Esophagus muscularis mucosa (tissue), 4 donors: ENCODE results near the gene MAP3K14.

ENCODE experiments used
- EP300 ChIP-seq: sonication (generic); formaldehyde crosslinking; IDR thresholded peaks from one replicate; pipeline ENCODE4 v1.6.1; 2017; ENCODE audit warnings: antibody characterized with exemption
- POLR2A ChIP-seq: fragments of 450-650 bp; IDR thresholded peaks from one replicate; pipeline ENCODE4 v1.6.1; 2017; ENCODE audit warnings: antibody characterized with exemption, moderate library complexity, mild to moderate bottlenecking, low read depth
- TF ChIP-seq, protein P1 (sequence below), 3 experiments: fragments of 200-600 bp in 2 of 3; fragments of 450-650 bp in 1 of 3; sonication (generic) in 2 of 3; IDR thresholded peaks; one replicate each; pipeline ENCODE4 v1.5.1; 2017 to 2019; ENCODE audit warnings: antibody characterized with exemption in 3 of 3, mild to moderate bottlenecking in 2 of 3, moderate library complexity in 1 of 3

- TF ChIP-seq, protein P1, sequence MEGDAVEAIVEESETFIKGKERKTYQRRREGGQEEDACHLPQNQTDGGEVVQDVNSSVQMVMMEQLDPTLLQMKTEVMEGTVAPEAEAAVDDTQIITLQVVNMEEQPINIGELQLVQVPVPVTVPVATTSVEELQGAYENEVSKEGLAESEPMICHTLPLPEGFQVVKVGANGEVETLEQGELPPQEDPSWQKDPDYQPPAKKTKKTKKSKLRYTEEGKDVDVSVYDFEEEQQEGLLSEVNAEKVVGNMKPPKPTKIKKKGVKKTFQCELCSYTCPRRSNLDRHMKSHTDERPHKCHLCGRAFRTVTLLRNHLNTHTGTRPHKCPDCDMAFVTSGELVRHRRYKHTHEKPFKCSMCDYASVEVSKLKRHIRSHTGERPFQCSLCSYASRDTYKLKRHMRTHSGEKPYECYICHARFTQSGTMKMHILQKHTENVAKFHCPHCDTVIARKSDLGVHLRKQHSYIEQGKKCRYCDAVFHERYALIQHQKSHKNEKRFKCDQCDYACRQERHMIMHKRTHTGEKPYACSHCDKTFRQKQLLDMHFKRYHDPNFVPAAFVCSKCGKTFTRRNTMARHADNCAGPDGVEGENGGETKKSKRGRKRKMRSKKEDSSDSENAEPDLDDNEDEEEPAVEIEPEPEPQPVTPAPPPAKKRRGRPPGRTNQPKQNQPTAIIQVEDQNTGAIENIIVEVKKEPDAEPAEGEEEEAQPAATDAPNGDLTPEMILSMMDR (IDR thresholded peaks at IDR 0.05), result no peak
- no peak for TF ChIP-seq POLR2A
- no peak for TF ChIP-seq EP300
Measured at GRCh38 chr17:45232514-45233422, 84.1 kb downstream of the MAP3K14 start.
